ENCODE measurements around the gene COPB2.
A peak's percentile ranks its signal among the peaks of the same experiment; 100 is the strongest.
"Not testable (repeated sequence)": the region's sequence is repeated elsewhere in the genome, so short reads cannot be mapped to it uniquely, and the experiment has no call there.

COPB2 gene

DNA sequence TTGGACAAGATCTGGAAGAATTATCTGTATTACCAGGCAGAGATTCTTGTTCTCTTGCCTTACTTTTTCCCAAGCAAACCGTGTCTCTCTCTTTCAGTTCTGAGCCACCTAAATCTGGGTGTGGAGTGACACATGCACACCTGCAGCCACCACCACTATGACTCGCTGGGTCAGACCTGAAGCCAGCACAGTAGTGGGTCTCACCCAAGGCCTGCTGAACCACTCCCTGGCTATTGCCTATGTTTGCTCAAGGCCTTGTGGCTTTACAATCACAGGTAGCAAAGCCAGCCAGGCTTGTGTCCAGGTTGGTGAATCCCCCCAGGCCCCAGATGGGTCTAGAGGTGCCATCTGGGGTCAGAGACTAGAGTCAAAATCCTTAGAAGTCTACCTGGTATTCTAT lies 28.7 kb upstream of the COPB2 start:
- ATAC-seq (ENCODE audit: low read depth) (0 out of 3 replicates have a peak, but pooled peaks have one; percentile 21), DNase-seq (ENCODE audit: low spot score) (no peak)
- TF ChIP-seq, protein P1, sequence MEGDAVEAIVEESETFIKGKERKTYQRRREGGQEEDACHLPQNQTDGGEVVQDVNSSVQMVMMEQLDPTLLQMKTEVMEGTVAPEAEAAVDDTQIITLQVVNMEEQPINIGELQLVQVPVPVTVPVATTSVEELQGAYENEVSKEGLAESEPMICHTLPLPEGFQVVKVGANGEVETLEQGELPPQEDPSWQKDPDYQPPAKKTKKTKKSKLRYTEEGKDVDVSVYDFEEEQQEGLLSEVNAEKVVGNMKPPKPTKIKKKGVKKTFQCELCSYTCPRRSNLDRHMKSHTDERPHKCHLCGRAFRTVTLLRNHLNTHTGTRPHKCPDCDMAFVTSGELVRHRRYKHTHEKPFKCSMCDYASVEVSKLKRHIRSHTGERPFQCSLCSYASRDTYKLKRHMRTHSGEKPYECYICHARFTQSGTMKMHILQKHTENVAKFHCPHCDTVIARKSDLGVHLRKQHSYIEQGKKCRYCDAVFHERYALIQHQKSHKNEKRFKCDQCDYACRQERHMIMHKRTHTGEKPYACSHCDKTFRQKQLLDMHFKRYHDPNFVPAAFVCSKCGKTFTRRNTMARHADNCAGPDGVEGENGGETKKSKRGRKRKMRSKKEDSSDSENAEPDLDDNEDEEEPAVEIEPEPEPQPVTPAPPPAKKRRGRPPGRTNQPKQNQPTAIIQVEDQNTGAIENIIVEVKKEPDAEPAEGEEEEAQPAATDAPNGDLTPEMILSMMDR (IDR thresholded peaks at IDR 0.05; ENCODE audit: poor library complexity, severe bottlenecking) = no peak
- Histone ChIP-seq H3K4me1 (ENCODE audit: insufficient read depth, poor library complexity, severe bottlenecking) (no peaks in the 10 kb centered on the region), H3K9me3 (ENCODE audit: severe bottlenecking) (peaks cover 3% of the 10 kb centered on the region), H3K36me3 (ENCODE audit: low read depth) (no peaks in the 10 kb centered on the region; the same call in 1 of the 2 replicates), H3K27me3 (ENCODE audit: insufficient read depth, poor library complexity, severe bottlenecking) (no peaks in the 10 kb centered on the region), H3K4me3 (ENCODE audit: severe bottlenecking) (no peak overlapping the region), H3K27ac (ENCODE audit: poor library complexity, severe bottlenecking) (no peak overlapping the region)

DNA sequence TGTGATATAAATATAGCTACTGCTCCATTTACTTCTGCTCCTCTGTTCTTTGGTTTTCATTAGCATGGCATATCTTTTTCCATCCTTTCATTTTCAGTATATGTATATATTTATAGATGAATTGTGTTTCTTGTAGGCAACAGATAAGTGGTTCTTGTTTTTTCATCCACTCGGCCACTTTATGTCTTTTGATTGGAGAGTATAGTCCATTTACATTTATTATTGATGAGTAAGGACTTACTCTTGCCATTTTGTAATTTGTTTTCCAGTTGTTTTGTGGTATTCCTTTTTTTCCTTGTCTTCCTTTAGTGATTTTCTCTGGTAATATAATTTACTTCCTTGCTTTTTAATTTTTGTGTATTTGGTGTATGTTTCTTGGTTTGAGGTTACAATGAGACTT lies 26.8 kb upstream of the COPB2 start:
- Histone ChIP-seq H3K4me3 (ENCODE audit: severe bottlenecking) (no peak overlapping the region), H3K36me3 (ENCODE audit: low read depth) (no peaks in the 10 kb centered on the region; the same call in 1 of the 2 replicates), H3K27me3 (ENCODE audit: insufficient read depth, poor library complexity, severe bottlenecking) (no peaks in the 10 kb centered on the region), H3K4me1 (ENCODE audit: insufficient read depth, poor library complexity, severe bottlenecking) (no peaks in the 10 kb centered on the region), H3K9me3 (ENCODE audit: severe bottlenecking) (peaks cover 3% of the 10 kb centered on the region), H3K27ac (ENCODE audit: poor library complexity, severe bottlenecking) (no peak overlapping the region)
- TF ChIP-seq, protein P1 (IDR thresholded peaks at IDR 0.05; ENCODE audit: poor library complexity, severe bottlenecking) = no peak
- ATAC-seq (ENCODE audit: low read depth) (no peak), DNase-seq (ENCODE audit: low spot score) (no peak)

DNA sequence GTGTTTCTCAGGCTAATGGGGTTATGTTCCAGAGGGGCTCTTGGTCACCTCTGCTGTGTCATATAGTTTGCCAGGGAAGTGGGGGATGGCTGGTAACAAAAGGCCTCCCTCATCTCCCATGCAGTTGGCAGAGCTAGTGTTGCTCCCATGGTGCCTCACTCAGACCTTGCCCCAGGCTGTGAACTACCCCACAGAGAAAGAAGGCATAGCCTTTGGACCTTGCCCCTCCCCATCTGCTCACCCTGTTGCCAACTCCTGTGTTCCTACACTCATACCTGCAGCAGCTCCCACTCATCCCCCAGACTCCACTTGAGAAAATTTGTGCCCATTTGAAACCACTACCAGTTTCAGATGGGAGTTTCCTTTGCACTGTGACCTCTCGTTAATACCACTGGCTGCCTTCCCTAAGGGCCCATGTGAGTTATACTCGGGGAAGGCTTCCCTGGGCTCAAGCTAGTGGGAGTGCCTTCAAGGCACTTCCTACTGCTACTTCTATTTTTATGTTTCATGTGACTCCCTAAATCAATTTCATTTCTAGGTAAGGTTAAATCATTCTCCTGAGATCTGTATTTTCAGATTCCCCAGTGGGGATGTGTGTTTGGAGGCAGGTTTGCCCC lies 25.3 kb upstream of the COPB2 start:
- no peak for DNase-seq (ENCODE audit: low spot score)
- Histone ChIP-seq H3K4me3 (ENCODE audit: severe bottlenecking) (no peak overlapping the region), H3K9me3 (ENCODE audit: severe bottlenecking) (peaks cover 3% of the 10 kb centered on the region), H3K27ac (ENCODE audit: poor library complexity, severe bottlenecking) (no peak overlapping the region), H3K27me3 (ENCODE audit: insufficient read depth, poor library complexity, severe bottlenecking) (no peaks in the 10 kb centered on the region), H3K4me1 (ENCODE audit: insufficient read depth, poor library complexity, severe bottlenecking) (no peaks in the 10 kb centered on the region), H3K36me3 (ENCODE audit: low read depth) (no peaks in the 10 kb centered on the region; the same call in 1 of the 2 replicates)
- TF ChIP-seq, protein P1 (IDR thresholded peaks at IDR 0.05; ENCODE audit: poor library complexity, severe bottlenecking) = no peak
- no peak for ATAC-seq (ENCODE audit: low read depth)

DNA sequence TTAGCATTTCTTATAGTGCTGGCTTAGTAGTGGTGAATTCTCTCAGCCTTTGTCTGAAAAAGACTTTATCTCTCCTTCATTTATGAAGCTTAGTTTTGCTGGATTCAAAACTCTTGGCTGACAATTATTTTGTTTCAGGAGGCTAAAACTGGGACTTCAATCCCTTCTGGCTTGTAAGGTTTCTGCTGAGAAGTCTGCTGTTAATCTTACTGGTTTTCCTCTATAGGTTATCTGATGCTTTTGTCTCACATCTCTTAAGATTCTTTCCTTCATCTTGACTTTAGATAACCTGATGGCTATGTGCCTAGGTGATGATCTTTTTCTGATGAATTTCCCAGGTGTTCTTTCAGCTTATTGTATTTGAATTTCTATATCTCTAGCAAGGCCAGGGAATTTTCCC lies 23.4 kb upstream of the COPB2 start:
- H3K27ac ChIP-seq (ENCODE audit: poor library complexity, severe bottlenecking); ATAC-seq (ENCODE audit: low read depth); DNase-seq (ENCODE audit: low spot score); H3K9me3 ChIP-seq (ENCODE audit: severe bottlenecking); H3K4me1 ChIP-seq (ENCODE audit: insufficient read depth, poor library complexity, severe bottlenecking); H3K36me3 ChIP-seq (ENCODE audit: low read depth); H3K4me3 ChIP-seq (ENCODE audit: severe bottlenecking); H3K27me3 ChIP-seq (ENCODE audit: insufficient read depth, poor library complexity, severe bottlenecking): not testable (repeated sequence)

DNA sequence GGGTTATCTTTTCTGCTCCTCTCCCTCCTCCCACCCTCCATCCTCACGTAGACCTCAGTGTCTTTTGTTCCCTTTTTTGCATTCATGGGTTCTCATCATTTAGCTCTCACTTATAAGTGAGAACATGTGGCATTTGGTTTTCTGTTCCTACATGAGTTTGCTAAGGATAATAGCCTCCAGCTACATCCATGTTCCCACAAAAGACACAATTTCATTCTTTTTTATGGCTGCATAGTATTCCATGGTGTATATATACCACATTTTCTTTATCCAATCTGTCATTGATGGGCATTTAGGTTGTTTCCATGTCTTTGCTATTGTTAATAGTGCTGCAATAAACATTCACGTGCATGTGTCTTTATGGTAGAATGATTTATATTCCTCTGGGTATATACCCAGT lies 11.7 kb upstream of the COPB2 start:
- not testable (repeated sequence) for H3K27me3 ChIP-seq (ENCODE audit: insufficient read depth, poor library complexity, severe bottlenecking); H3K36me3 ChIP-seq (ENCODE audit: low read depth); DNase-seq (ENCODE audit: low spot score); H3K9me3 ChIP-seq (ENCODE audit: severe bottlenecking); H3K4me1 ChIP-seq (ENCODE audit: insufficient read depth, poor library complexity, severe bottlenecking); H3K4me3 ChIP-seq (ENCODE audit: severe bottlenecking); ATAC-seq (ENCODE audit: low read depth); H3K27ac ChIP-seq (ENCODE audit: poor library complexity, severe bottlenecking)

DNA sequence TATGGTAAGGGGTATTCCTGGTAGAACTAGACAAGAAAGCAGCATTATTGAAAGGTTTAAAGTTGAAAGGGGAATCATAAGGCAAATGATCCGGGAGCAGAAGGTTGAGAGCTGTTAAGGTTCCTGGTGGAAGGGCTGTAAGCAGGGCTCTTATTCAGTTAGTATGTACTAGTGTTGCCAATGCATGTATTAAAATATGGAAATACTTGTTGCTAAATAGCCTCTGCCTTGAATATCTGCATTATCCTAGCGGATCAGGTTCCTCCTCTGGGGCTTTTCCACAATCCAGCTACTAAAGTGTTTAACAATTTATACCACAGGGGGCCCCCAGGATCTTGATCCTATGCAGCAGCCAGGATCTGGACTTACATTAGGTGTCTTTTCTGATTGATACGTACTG lies 7.3 kb upstream of the COPB2 start:
- H3K9me3 ChIP-seq (ENCODE audit: severe bottlenecking) = no peaks in the 10 kb centered on the region
- no peak overlapping the region for H3K27ac ChIP-seq (ENCODE audit: poor library complexity, severe bottlenecking)
- no peaks in the 10 kb centered on the region for H3K4me1 ChIP-seq (ENCODE audit: insufficient read depth, poor library complexity, severe bottlenecking)
- no peaks in the 10 kb centered on the region for H3K27me3 ChIP-seq (ENCODE audit: insufficient read depth, poor library complexity, severe bottlenecking)
- DNase-seq (ENCODE audit: low spot score) (no peak), ATAC-seq (ENCODE audit: low read depth) (no peak)
- TF ChIP-seq, protein P1 (IDR thresholded peaks at IDR 0.05; ENCODE audit: poor library complexity, severe bottlenecking) = no peak
- H3K4me3 ChIP-seq (ENCODE audit: severe bottlenecking) = no peak overlapping the region
- H3K36me3 ChIP-seq (ENCODE audit: low read depth) = no peaks in the 10 kb centered on the region

Data from RWPE2 (cell line).